ENCODE results near the gene CADM2.

The CADM2 gene

GRCh38 chr3:85208650-85209049 is 249.9 kb downstream of the CADM2 start:
- no peak for DNase-seq

DNA sequence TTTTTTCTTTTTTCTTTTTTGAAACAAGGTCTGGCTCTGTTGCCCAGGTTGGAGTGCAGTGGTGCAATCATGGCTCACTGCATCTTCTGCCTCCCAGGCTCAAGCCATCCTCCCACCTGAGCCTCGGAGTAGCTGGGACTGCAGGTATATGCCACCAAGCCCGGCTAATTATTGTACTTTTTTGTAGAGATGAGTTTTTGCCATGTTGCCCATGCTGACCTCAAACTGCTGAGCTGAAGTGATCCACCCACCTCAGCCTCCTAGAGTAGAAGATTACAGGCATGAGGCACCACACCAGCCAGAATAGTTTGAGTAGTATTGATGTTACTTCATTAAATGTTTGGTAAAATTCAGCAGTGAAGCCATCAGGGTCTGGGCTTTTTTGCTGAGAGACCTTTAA is 251.8 kb downstream of the CADM2 start:
- DNase-seq = no peak

- DNase-seq = no peak
These were observed 270.2 kb downstream of the CADM2 start for GRCh38 chr3:85228966-85229365.

DNA sequence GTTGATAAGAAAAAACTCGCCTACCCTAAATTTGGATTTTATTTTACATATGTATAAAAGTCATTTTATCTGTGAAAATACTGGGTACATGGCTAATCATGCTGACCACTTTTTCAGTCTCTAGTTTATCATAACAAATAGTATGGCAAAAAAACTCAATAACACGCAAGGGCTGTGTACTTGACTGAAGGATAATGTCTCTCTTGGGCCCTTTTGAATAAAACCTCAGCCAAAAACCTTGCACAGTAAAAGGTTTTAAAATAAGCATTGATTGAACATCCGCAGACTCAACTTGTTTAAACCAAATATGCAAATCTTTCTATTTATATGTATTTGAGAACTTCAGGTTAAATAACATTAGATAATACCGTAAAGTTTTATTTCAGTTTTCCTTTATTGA is 285.3 kb downstream of the CADM2 start:
- no peak for DNase-seq

DNA sequence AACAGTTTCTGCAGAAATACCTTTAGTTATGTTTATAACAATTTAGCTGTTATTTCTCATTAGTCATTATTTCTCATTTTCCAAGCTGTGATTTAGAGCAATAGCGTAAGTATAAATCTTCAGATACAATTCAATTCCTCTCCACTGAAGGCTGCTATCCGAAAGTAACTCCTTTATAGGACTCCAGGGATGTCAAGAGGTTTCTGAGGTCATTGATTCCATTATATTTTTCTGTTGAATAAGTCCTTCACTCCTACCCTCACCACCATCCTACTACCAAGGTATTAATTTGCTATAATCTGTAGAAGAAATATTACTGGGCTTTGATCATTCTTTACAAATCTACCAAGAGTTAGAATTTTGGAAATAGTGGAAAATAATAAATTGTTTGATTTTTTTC is 285.7 kb downstream of the CADM2 start:
- DNase-seq = no peak

GRCh38 chr3:85251766-85252165 is 293.0 kb downstream of the CADM2 start:
- no peak for DNase-seq

DNA sequence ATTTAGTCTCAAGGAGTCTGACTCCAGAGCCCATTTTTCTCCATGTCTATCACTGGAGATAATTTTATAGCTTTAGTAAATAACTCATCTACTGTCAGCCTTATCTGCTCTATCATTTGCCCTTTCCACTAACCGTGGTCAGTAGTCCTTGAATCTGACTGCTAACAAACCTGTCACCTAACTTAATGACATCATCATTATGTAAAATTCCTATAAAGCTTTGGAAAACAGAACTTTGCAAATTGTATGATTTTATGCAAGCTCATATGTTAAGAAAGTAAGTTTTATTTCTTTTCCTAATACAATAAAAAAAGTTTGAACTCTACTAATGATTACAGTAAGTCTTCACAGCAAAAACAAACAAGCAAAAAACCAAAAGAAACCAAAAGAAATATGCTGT is 293.9 kb downstream of the CADM2 start:
- DNase-seq = no peak

DNA sequence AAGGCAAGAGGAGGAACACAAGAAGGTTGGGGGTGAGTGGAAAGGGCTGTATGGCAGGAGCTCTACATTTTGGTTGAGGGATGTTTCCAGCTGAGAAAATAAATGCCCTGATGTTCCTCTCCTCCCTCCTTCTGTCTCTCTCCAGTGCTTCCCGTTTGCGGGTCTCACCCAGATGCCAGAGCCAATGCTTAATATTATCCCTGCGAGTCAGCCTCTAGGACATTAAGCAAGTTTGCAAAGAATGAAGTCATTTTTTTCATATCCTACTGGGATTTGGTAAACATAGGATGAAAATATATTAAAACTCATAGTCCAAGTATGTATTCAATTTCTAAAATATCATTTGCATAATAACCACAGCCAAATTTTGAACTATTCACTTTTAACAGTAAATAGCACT is 295.9 kb downstream of the CADM2 start:
- no peak for DNase-seq

GRCh38 chr3:85255949-85256348 is 297.2 kb downstream of the CADM2 start:
- no peak for DNase-seq

GRCh38 chr3:85258326-85258725 is 299.5 kb downstream of the CADM2 start:
- DNase-seq = no peak

DNA sequence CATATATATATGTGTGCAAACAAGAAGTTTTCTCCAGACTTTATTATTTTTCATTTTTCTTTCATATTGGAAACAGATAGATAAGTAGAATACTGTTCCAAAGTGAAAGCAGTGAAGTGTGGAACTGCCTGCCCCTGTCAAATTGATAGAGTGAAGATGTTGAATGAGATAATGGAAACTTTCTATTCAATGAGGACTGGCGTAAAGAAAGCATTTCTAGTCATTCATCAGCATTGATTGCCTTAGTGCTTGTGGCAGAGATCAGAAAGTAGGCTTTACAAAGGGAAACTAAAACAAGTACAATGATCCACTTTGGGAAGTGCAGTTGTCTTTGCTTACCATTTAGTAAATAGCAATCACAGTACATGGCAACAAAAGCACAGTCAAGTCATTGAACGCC is 300.0 kb downstream of the CADM2 start:
- DNase-seq = no peak

GRCh38 chr3:85259748-85260147 is 301.0 kb downstream of the CADM2 start:
- no peak for DNase-seq

- DNase-seq = no peak
These were observed 305.6 kb downstream of the CADM2 start for GRCh38 chr3:85264381-85264780.

DNA sequence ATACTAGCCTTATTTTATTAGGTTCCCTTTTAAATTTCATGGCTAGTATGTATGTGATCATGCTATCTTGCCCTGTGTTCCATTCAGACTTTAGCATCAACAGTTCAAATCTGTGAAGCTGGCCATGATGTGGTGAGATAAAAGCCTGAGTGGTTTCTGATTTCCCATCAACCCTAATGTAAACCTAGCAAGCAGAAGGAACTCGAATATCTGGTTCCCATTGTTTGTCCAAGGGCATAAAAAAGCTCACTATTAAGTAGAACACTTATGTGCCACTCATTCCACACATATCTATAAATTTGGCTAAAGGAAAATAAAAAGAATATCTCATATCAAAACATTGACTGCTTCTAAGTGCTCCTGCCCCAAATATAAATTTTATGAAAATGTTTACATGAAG is 311.7 kb downstream of the CADM2 start:
- DNase-seq = no peak

DNA sequence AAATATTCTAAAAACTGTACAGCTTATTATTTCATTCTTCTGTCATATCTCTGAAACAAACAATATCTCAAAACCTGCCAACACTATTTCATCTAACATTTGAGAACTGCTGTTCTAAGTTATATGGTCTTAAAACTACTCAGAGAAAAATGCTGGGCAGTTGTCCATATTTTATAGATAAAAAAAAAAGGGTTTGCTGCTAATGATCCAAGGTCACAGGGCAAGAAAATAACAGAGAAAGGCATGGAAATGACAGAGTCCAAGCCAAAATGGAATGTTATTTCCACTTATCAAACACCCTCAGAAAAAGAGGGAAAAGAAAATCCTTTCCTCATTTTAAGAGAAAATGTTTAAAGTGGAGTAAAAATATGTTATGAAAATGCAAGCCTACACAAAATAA is 313.1 kb downstream of the CADM2 start:
- DNase-seq = no peak

GRCh38 chr3:85288257-85288656 is 329.5 kb downstream of the CADM2 start:
- no peak for DNase-seq

DNA sequence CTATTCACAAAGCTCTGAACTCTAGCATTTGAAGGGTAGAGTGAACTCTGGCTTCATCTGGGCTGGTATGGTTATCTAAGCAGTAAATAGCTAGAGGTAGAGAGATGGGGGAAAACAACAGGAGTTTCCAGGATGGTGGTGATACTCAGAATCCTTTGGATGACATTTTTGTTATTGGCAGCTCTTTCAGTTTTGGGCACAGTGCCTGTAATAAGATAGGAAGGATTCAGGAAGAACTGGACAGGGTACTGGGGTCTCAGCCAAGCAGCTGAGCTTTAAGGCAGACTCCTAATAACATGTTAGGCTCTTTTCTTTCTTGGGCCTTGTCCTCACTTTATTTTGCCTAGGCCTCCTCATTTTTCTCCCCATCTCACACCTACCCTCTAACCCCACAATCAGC is 338.5 kb downstream of the CADM2 start:
- DNase-seq = no peak

- DNase-seq = no peak
These were observed 339.2 kb downstream of the CADM2 start for GRCh38 chr3:85298032-85298431.

DNA sequence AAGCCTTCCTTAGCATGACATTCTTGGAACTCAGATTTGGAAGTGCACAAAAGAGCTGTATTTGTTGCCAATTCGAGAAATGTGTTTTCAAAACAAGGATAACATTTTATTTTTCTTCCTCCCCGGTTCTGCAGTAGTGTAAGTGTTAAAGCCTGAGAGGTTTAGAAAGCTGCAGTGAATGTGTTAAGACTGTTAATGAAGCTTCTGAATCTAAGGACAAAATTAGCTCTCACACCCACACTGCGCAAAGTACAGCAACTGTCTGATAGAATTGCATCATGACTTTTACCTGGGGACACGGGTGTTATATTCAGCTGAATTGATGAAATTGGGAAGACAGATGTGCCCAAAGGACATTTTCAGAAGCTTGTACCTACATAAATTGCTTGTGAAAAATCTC is 344.4 kb downstream of the CADM2 start:
- DNase-seq = no peak

DNA sequence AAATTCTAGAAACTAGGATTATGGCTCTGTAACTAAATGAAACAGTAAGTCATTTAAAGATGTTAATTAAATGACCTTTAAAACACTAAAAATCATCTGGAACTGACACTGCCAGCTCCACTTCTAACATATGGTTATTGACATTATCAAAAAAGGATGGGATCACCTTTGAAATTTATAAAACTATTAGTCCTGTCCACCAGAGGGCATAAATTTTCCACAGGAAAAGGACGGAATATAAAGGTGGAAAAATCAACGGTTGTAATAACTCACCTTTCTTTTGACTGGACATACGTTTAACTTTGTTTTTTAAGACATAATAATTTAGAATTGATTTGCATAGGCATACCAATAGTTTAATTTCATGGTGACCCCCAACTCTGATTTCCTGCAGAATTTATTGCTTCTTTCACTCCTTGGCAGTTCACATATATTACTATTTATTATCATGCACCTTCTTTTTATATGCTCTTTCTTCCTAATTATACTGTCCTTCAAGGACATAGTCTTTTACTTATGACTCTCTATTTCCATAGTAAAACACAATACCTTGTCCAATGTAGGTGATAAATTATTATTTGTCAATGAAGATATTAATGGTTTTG is 345.7 kb downstream of the CADM2 start:
- DNase-seq = no peak

DNA sequence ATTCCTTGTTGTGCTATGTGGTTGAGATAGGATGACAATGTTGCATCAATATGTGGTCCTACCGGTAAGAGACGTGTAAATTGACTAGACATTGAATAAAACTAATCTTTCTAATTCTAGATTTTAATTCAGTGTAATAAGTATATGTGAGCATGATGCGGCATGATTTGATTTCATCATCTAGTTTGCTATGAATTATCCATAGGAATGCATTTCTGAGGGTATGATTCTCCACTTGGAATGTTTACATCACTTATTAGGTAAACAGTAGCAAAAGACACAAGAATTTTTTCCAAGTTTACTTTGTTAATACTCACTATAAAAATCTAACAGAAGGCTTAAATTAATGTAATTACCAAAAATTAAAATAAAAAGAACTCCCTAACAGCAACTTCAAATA is 353.5 kb downstream of the CADM2 start:
- DNase-seq = no peak

- no peak for DNase-seq
These were observed 354.6 kb downstream of the CADM2 start for GRCh38 chr3:85313380-85313779.

- no peak for DNase-seq
These were observed 357.5 kb downstream of the CADM2 start for GRCh38 chr3:85316252-85316651.

DNA sequence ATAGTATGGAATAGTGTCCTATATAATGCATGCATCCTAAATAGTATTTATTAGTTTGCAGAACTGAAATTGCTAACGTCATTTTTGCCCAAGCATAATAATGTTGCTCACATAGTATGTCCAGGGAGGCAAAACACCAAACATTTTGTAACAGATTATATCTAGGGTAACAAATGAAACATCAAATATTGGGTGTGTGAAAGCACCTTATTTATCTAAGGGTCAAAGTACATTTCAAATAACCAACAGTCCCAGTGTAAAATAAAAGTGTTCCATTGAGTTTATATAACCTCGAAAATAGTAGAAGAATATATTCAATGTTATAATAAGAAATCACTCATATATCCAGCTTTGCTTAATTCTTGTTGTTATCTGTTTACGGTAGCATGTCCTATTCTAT is 363.1 kb downstream of the CADM2 start:
- no peak for DNase-seq

DNA sequence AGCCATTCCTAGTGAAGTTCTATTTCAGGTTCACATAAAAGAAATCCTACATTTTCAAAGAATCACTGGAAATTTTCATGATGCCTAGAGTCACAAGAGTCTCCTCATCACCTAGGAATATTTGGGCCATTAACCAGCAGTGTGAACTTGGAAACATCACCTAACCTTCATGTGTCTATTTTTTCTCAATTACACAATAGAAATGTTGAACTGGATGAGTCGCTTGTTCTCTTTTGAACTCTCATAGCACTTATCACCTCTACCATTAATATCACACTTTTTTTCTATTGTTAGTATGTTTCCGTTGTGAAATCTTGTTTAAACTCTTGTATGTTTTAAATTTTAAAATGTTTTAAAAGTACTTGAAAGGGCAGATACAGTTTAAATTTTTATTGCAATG is 371.3 kb downstream of the CADM2 start:
- DNase-seq = no peak

DNA sequence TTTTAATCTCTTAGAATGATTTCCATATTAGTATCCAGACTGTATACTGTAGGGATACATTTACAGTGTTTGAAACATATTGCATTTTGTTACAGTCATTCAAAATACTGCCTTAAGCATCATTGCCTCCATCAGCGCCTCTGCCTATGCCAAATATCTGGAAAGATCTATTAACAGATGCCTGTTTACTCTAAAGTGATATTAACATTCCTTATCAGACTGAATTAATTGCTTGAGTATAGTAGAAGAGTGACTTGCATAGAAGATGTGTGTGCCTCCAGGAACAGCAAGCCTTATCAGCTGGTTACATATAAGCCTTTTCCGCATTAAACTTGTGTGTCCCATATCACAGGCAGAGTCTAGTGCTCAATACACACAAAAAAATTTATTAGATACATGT is 379.1 kb downstream of the CADM2 start:
- DNase-seq = no peak
